H1 (cell line): Measurements from ENCODE around the gene ACAP2. TPM values are rescaled to one million over a fixed set of nuclear protein-coding genes. Genes with fewer than 3 reads are reported as not detected.

Experiments used
- CBX5 ChIP-seq: fragments of 300-800, 300-1000 bp; sonication (generic); IDR thresholded peaks from 2 replicates; pipeline ENCODE4 v1.7.1; 2016; ENCODE audit warnings: antibody characterized with exemption, low read length, low read depth
- CBX8 ChIP-seq: fragments of 300-800, 300-1000 bp; sonication (generic); IDR thresholded peaks from 2 replicates; pipeline ENCODE4 v1.7.1; 2016; ENCODE audit warnings: low read depth, low read length, borderline replicate concordance
- CHD2 ChIP-seq: IDR thresholded peaks from 2 replicates; pipeline ENCODE4 v1.6.1; 2012; ENCODE audit warnings: low read length, improper control_type of control experiment
- CHD7 ChIP-seq: fragments of 300-600 bp; sonication (generic); IDR thresholded peaks from 2 replicates; pipeline ENCODE4 v1.7.1; 2012; ENCODE audit warnings: low read length, moderate library complexity, mild to moderate bottlenecking, inconsistent platforms; ENCODE audit not compliant: insufficient replicate concordance
- JUND ChIP-seq: IDR thresholded peaks from 2 replicates; pipeline ENCODE4 v1.6.1; 2011; ENCODE audit warnings: mild to moderate bottlenecking, improper control_type of control experiment, low read length
- POLR2A ChIP-seq, 2 experiments: IDR thresholded peaks; 1 replicate in 1 of 2; 2 replicates in 1 of 2; pipeline ENCODE4 v1.6.1; 2011; ENCODE audit warnings: low read depth in 2 of 2, low read length in 2 of 2, mild to moderate bottlenecking in 2 of 2; ENCODE audit errors: control extremely low read depth in 1 of 2
- polyA plus RNA-seq, 7 experiments: library from polyadenylated mRNA; depleted of rRNA in 3 of 7; stranded (reverse) in 5 of 7; unstranded in 2 of 7; fragments of >200 nt in 5 of 7; fragments of 200-250 nt in 2 of 7; gene quantifications; 1 replicate in 5 of 7; 2 replicates in 1 of 7; 4 replicates in 1 of 7; pipeline versions ENCODE4 v1.2.1 to v1.2.3, GENCODE V29; 2011 to 2013; ENCODE audit warnings: missing spikeins in 2 of 7, mixed read lengths in 2 of 7
- total RNA-seq: library from RNA; stranded (reverse); fragmentation: NEBNext Ultra II Directional; extraction: Animal tissue kit (Norgen Biotek cat#: 25700); gene quantifications from 2 replicates; pipeline ENCODE4 v1.2.1, GENCODE V29; 2021

Gene ACAP2
- total and polyA plus RNA-seq, 2 of the 8 experiments (the other 6 are each of a cell fraction or from before 2014, with no cell fraction given): 7.7 to 37.3 TPM

DNA sequence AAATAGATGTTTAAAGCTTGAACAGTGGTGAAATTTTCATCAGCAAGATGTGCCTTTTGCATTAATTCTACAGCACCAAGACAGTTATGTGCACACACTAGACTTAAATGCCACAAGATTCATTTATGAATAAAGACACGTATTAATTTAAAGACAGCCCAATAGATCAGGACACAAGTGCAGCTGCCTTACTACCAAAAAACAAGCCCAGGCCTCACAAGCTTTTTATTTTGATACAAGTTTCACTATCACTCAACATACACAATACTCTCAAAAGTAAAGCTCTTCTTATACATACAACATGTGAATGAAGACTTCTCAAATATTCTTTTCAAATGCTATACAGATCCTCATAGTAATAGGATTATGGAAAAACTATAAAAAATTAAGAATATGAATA lies 2.4 kb downstream of the ACAP2 start (continued):
- no peak for TF ChIP-seq CHD7
- no peak for TF ChIP-seq CBX8
- TF ChIP-seq CBX5: no peak
- no peak for TF ChIP-seq CHD2
- TF ChIP-seq JUND: no peak
- no peak for TF ChIP-seq POLR2A (IDR thresholded peaks at IDR 0.05; ENCODE audit: control extremely low read depth in 1 of 2, low read depth in 2 of 2, low read length in 2 of 2)
- TF ChIP-seq, all 59 proteins: peak for 0
